K562 (cell line): ENCODE results near the gene XPO6. TPM values are rescaled to one million over a fixed set of nuclear protein-coding genes. Genes with fewer than 3 reads are reported as not detected.

Experiments used
- FOSL1 ChIP-seq: fragments of 200-800 bp; sonication (Bioruptor generic); conservative IDR thresholded peaks from 2 replicates; pipeline ENCODE4 v1.6.1; 2016; ENCODE audit warnings: missing genetic modification characterization, missing compliant biosample characterization
- FOXJ2 ChIP-seq: fragments of 200-800 bp; sonication (Bioruptor generic); IDR thresholded peaks from 2 replicates; pipeline ENCODE4 v1.6.1; 2016; ENCODE audit warnings: missing genetic modification characterization, missing compliant biosample characterization
- HLTF ChIP-seq: fragments of 450-650 bp; IDR thresholded peaks from 2 replicates; pipeline ENCODE4 v1.6.1; 2016
- HOMEZ ChIP-seq: fragments of 250-450 bp; sonication (Bioruptor Pico); IDR thresholded peaks from 2 replicates; pipeline ENCODE4 v1.4.0; 2020; ENCODE audit warnings: mild to moderate bottlenecking, moderate library complexity
- JUND ChIP-seq, 2 experiments: IDR thresholded peaks; 2 replicates in 1 of 2; 3 replicates in 1 of 2; pipeline ENCODE4 v1.6.1; 2011; ENCODE audit warnings: borderline replicate concordance in 2 of 2, low read depth in 2 of 2, low read length in 2 of 2, improper control_type of control experiment in 1 of 2, missing biosample characterization in 1 of 2, missing genetic modification characterization in 1 of 2, missing genetic modification reagents in 1 of 2
- KDM1A ChIP-seq, 2 experiments: fragments of 450-650 bp; IDR thresholded peaks; 2 replicates each; pipeline ENCODE4 v1.6.1; 2016; ENCODE audit warnings: mild to moderate bottlenecking in 2 of 2
- MAFF ChIP-seq: IDR thresholded peaks from 2 replicates; pipeline ENCODE4 v1.6.1; 2012; ENCODE audit warnings: low read length, improper control_type of control experiment
- NFE2L1 ChIP-seq: fragments of 450-650 bp; IDR thresholded peaks from 2 replicates; pipeline ENCODE4 v1.6.1; 2016; ENCODE audit warnings: missing genetic modification characterization, low read depth, mild to moderate bottlenecking, missing compliant biosample characterization, moderate library complexity, borderline replicate concordance
- SIN3A ChIP-seq, 2 experiments: fragments of 150-350 bp in 1 of 2; IDR thresholded peaks; 2 replicates each; pipeline ENCODE4 v1.6.1; 2011 to 2016; ENCODE audit warnings: borderline replicate concordance in 2 of 2, low read depth in 2 of 2, low read length in 2 of 2, mild to moderate bottlenecking in 2 of 2, moderate library complexity in 2 of 2; ENCODE audit not compliant: control insufficient read depth in 1 of 2
- SMARCA5 ChIP-seq: fragments of 450-650 bp; IDR thresholded peaks from 2 replicates; pipeline ENCODE4 v1.6.1; 2016
- TEAD2 ChIP-seq: fragments of 450-650 bp; IDR thresholded peaks from 2 replicates; pipeline ENCODE4 v1.6.1; 2016; ENCODE audit warnings: missing genetic modification characterization, control low read depth, missing compliant biosample characterization
- THAP7 ChIP-seq: fragments of 250-450 bp; sonication (Bioruptor Pico); IDR thresholded peaks from 2 replicates; pipeline ENCODE4 v1.5.0; 2021
- U2AF2 ChIP-seq: fragments of 200-400 bp; formaldehyde crosslinking; optimal IDR thresholded peaks from 2 replicates; pipeline ENCODE3; 2017; ENCODE audit warnings: low read depth, mild to moderate bottlenecking, low read length
- ZBTB33 ChIP-seq: sonication (generic); formaldehyde crosslinking; IDR thresholded peaks from 2 replicates; pipeline ENCODE4 v1.8.1; 2023; ENCODE audit warnings: mild to moderate bottlenecking, missing genetic modification reagents
- ZC3H11A ChIP-seq: IDR thresholded peaks from 2 replicates; pipeline ENCODE4 v1.6.1; 2012; ENCODE audit warnings: low read depth, low read length, improper control_type of control experiment
- ZNF431 ChIP-seq: sonication (generic); formaldehyde crosslinking; IDR thresholded peaks from 2 replicates; pipeline ENCODE4 v1.8.0; 2022; ENCODE audit warnings: mild to moderate bottlenecking, missing genetic modification reagents
- polyA plus RNA-seq, 8 experiments: library from polyadenylated mRNA; depleted of rRNA in 4 of 8; stranded (reverse) in 5 of 8; unstranded in 3 of 8; fragments of >200 nt; fragmentation: Nextera tagmentation in 2 of 8; fragmentation: Illumina TruSeq in 1 of 8; extraction: Ambion mirVana in 2 of 8; extraction: Trizol in 1 of 8; gene quantifications; 2 replicates each; pipeline versions ENCODE4 v1.2.1 to v1.2.3, GENCODE V29; 2011 to 2014; ENCODE audit warnings: inconsistent platforms in 1 of 8, missing spikeins in 1 of 8
- total RNA-seq, 7 experiments: library from RNA; depleted of rRNA in 6 of 7; stranded (reverse); fragments of >200 nt in 6 of 7; fragmentation: Illumina TruSeq in 2 of 7; extraction: Trizol in 2 of 7; gene quantifications; 2 replicates each; pipeline versions ENCODE4 v1.2.1 to v1.2.3, GENCODE V29; 2011 to 2021; ENCODE audit warnings: low replicate concordance in 1 of 7
- TF ChIP-seq, protein P1 (sequence below): fragments of 150-350 bp; IDR thresholded peaks from 2 replicates; pipeline ENCODE4 v1.6.1; 2014; ENCODE audit warnings: low read depth, mild to moderate bottlenecking, low read length, borderline replicate concordance
- TF ChIP-seq, protein P2 (sequence below): conservative IDR thresholded peaks from 2 replicates; pipeline ENCODE4 v1.6.1; 2011; ENCODE audit warnings: low read depth, mild to moderate bottlenecking, low read length; ENCODE audit not compliant: control insufficient read depth

Gene XPO6
- total and polyA plus RNA-seq, 9 of the 15 experiments (the other 6 are each of a cell fraction or from before 2014, with no cell fraction given): 11.2 to 196 (median 119) TPM

DNA sequence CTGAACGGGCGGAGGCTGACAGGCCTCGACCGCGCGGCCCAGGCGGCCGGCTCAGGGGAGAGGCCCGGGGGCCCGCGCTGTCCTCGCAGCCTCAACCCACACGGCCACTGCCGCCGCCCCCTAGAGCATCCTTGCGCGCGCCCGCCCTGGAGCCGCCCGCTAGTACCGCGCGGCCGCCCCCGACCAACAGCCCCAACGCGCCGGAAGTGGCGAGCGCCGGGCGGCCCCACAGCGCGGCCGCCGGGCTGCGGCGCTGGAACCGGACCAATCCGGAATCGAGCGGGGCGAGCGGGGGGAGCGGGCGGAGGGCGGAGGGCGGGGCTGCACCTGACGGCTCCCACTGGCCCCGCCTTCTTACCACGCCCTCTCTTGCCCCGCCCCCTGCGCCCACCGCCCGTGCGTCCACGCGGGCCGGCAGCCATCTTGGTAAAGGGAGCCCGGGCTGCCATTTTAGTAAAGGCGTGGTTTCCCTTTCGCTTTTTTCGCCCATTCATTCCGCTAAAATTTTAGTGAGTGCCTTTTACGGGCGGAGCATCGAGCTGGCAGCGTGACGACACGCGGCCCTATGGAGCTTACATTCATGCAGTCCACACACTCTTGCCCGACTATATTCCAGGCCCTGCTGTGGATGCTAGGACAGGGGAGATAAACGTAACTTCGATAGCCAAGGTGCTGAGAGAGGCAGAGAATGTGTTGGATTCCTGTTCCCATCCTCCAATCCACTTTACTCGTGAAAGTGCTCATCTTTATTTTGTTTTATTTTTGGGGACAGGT, at the start of gene XPO6 (continued):
- TF ChIP-seq, protein P1, sequence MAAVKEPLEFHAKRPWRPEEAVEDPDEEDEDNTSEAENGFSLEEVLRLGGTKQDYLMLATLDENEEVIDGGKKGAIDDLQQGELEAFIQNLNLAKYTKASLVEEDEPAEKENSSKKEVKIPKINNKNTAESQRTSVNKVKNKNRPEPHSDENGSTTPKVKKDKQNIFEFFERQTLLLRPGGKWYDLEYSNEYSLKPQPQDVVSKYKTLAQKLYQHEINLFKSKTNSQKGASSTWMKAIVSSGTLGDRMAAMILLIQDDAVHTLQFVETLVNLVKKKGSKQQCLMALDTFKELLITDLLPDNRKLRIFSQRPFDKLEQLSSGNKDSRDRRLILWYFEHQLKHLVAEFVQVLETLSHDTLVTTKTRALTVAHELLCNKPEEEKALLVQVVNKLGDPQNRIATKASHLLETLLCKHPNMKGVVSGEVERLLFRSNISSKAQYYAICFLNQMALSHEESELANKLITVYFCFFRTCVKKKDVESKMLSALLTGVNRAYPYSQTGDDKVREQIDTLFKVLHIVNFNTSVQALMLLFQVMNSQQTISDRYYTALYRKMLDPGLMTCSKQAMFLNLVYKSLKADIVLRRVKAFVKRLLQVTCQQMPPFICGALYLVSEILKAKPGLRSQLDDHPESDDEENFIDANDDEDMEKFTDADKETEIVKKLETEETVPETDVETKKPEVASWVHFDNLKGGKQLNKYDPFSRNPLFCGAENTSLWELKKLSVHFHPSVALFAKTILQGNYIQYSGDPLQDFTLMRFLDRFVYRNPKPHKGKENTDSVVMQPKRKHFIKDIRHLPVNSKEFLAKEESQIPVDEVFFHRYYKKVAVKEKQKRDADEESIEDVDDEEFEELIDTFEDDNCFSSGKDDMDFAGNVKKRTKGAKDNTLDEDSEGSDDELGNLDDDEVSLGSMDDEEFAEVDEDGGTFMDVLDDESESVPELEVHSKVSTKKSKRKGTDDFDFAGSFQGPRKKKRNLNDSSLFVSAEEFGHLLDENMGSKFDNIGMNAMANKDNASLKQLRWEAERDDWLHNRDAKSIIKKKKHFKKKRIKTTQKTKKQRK: no peak
- TF ChIP-seq THAP7 (CRISPR knock-in tag) (no peak), SIN3A (IDR thresholded peaks at IDR 0.05; ENCODE audit: borderline replicate concordance in 2 of 2, control insufficient read depth in 1 of 2, low read depth in 2 of 2, low read length in 2 of 2) (peak; percentile 63 to 76; a peak in 2 of 4 replicates), ZBTB33 (no peak; the same call in 1 of the 2 replicates), HOMEZ (CRISPR knock-in tag) (no peak), MAFF (no peak), ZC3H11A (no peak), SMARCA5 (no peak), FOXJ2 (tag) (0 out of 2 replicates have a peak, but pooled peaks have one; percentile 65), ZNF431 (CRISPR knock-in tag) (no peak), TEAD2 (tag) (no peak), HLTF (no peak), NFE2L1 (tag) (no peak), U2AF2 (no peak), FOSL1 (tag) (no peak), JUND (IDR thresholded peaks at IDR 0.05; ENCODE audit: borderline replicate concordance, low read depth, low read length) (peak; percentile 42), JUND (tag; IDR thresholded peaks at IDR 0.05; ENCODE audit: borderline replicate concordance, low read depth, low read length) (peak; percentile 70; the same call in 1 of the 3 replicates), KDM1A (IDR thresholded peaks at IDR 0.05) (no peak)
- TF ChIP-seq, protein P2, sequence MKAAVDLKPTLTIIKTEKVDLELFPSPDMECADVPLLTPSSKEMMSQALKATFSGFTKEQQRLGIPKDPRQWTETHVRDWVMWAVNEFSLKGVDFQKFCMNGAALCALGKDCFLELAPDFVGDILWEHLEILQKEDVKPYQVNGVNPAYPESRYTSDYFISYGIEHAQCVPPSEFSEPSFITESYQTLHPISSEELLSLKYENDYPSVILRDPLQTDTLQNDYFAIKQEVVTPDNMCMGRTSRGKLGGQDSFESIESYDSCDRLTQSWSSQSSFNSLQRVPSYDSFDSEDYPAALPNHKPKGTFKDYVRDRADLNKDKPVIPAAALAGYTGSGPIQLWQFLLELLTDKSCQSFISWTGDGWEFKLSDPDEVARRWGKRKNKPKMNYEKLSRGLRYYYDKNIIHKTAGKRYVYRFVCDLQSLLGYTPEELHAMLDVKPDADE: peak; percentile 97
